ENCODE results near the gene TUBGCP3. TPM values are rescaled to one million over a fixed set of nuclear protein-coding genes. Genes with fewer than 3 reads are reported as not detected.

TUBGCP3 gene
- total and polyA plus RNA-seq, 9 of the 15 experiments (the other 6 are each of a cell fraction or from before 2014, with no cell fraction given): 3.0 to 24.8 (median 15.2) TPM

DNA sequence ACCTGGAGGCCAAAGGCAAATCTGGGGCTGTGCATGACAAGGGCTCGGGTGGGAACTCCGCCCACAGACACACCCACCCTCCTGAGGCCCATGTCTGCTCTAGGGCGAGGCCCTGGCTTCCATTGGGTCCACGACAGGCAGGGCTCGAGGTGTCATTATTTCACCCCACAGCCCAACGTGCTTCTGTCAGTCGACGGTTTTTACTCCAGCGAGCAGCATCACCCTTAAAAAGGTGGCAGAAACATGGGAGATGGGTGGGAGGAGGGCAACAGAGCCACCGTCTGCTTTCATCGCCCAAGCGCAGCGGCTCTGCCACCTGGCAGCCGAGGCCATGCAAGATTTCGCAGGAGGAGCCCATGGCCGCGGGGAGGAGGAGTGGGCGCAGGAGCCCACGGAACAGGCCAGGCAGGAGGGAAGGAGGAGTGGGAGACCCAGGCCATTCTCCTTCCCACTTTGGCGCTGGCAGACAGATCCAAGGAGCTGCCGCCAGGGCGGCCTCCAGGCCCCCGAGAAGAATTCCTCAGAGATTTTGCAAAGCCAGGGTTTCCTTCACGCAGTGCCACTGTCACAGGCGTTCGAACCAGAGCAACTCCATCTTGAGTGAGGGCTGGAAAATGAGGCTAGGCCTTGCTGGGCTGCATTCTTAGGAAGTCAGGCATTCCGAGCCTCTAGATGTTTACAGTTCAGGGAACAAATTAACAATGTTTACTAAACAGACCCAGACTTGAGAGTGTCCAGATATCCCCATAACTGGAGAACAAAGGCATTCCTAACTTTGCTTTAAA is 49.3 kb upstream of the TUBGCP3 start (continued):
- TF ChIP-seq, protein P1, sequence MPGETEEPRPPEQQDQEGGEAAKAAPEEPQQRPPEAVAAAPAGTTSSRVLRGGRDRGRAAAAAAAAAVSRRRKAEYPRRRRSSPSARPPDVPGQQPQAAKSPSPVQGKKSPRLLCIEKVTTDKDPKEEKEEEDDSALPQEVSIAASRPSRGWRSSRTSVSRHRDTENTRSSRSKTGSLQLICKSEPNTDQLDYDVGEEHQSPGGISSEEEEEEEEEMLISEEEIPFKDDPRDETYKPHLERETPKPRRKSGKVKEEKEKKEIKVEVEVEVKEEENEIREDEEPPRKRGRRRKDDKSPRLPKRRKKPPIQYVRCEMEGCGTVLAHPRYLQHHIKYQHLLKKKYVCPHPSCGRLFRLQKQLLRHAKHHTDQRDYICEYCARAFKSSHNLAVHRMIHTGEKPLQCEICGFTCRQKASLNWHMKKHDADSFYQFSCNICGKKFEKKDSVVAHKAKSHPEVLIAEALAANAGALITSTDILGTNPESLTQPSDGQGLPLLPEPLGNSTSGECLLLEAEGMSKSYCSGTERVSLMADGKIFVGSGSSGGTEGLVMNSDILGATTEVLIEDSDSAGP (CRISPR knock-in tag; IDR thresholded peaks at IDR 0.05): no peak
- TF ChIP-seq MEF2D (tag; conservative IDR thresholded peaks at IDR 0.05; ENCODE audit: low read depth) (no peak), MAFF (IDR thresholded peaks at IDR 0.05; ENCODE audit: low read length) (no peak)

GRCh38 chr13:112636401-112636975 is 48.5 kb upstream of the TUBGCP3 start:
- no peaks in the 10 kb centered on the region for H3K36me3 ChIP-seq (ENCODE audit: control insufficient read depth, insufficient read depth, low read length)
- POLR2A ChIA-PET: interaction anchor here (1.1 kb wide), 1 partner anchor 9 kb away, joined by 3 read pairs; no protein-coding TSS in a partner anchor
- FAIRE-seq (no peak), ATAC-seq (no peak), DNase-seq (ENCODE audit: extremely low read depth in 1 of 4, low spot score in 3 of 4) (no peak)
- no peak for TF ChIP-seq ZZZ3 (IDR thresholded peaks at IDR 0.05)
- TF ChIP-seq, protein P2, sequence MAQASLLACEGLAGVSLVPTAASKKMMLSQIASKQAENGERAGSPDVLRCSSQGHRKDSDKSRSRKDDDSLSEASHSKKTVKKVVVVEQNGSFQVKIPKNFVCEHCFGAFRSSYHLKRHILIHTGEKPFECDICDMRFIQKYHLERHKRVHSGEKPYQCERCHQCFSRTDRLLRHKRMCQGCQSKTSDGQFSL (CRISPR knock-in tag; IDR thresholded peaks at IDR 0.05): no peak
- TF ChIP-seq, protein P2 (tag; IDR thresholded peaks at IDR 0.05): no peak
- peak; percentile 58; the same call in 1 of the 2 replicates for TF ChIP-seq ZNF263 (CRISPR knock-in tag; IDR thresholded peaks at IDR 0.05; ENCODE audit: borderline replicate concordance)
- no peak for TF ChIP-seq ZNF140 (CRISPR knock-in tag; IDR thresholded peaks at IDR 0.05)
- WGBS (ENCODE audit: insufficient coverage, low coverage, missing lambda C conversion rate): 6% methylated on average over 17 of the region's 19 CpGs
- peaks cover 21 to 46% of the 10 kb centered on the region in 2 experiments; a peak in 4 of 5 replicates for H3K27me3 ChIP-seq (ENCODE audit: control insufficient read depth in 2 of 2, insufficient read depth in 2 of 2, low read length in 2 of 2)
- H2AFZ ChIP-seq (ENCODE audit: low read depth, low read length): no peak overlapping the region
- no peak overlapping the region for H3K4me2 ChIP-seq (ENCODE audit: insufficient read depth, low read length)
- 0 out of 2 replicates have a peak, but pooled peaks cover 8% of the 10 kb centered on the region for H4K20me1 ChIP-seq (replicated peaks; ENCODE audit: control insufficient read depth, insufficient read depth, low read length)
- BruUV-seq (replicated peaks): no TSS peak
- H3K9me3 ChIP-seq (replicated peaks; ENCODE audit: control insufficient read depth, insufficient read depth, low read depth, low read length): no peaks in the 10 kb centered on the region
- no peak overlapping the region for H3K4me3 ChIP-seq
- H3K79me2 ChIP-seq (ENCODE audit: control insufficient read depth, insufficient read depth, low read length): no peaks in the 10 kb centered on the region
- H3K4me1 ChIP-seq (replicated peaks in 1 of 2; ENCODE audit: control insufficient read depth in 2 of 2, insufficient read depth in 2 of 2, low read length in 2 of 2): peaks cover 0 to 10% of the 10 kb centered on the region in 2 experiments; a peak in 2 of 5 replicates
- CTCF ChIA-PET (ENCODE audit: low intra/inter-chr PET ratio): no interaction called here
- no peak overlapping the region for H3K27ac ChIP-seq (ENCODE audit: extremely low read depth, low read depth, low read length)
- no peak overlapping the region; a peak in 2 of 4 replicates for H3K9ac ChIP-seq (ENCODE audit: insufficient read depth in 1 of 2, low read depth in 2 of 2, low read length in 2 of 2)
- in situ Hi-C loops (cut with MboI) (no loop called here), intact Hi-C loops (cut with micrococcal nuclease) (no loop called here)
- H3K9me1 ChIP-seq (ENCODE audit: control insufficient read depth, insufficient read depth, low read length): no peaks in the 10 kb centered on the region
